Measurements from ENCODE around the gene ATAD3A.

DNA sequence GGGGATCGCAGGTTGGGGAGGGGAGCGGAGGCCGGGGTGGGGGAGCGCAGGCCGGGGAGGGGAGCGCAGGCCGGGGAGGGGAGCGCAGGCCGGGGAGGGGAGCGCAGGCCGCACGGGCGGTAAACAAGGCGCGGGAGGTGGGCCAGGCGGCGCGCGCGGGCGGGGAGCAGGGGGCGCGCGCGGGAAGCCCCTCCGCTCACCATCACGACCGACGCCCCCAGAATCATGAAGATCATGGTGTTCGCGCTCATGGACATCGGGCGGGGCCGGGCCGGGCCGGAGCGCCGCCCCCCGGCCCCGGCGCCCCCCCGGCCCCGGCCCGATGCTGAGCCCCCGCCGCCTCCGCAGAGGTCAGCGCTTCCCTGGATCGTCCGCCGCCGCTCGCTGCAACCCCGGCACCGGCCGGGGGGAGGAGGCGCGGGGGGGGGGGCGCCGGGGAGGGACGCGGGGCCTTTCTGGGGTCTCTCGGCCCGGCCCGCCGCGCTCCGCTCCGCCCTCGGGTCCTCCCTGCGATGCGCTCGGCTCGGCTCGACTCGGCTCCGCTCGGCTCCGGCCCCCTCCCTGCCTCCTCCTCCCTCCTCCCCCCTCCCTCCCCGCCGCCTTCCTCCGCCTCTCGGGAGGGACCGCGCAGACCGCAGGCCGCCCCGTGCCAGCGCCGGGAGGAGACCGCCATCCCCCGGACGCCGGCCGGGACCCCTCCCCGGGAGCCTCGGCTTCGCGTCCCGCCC is 28.3 kb downstream of the ATAD3A start, which contains the start of gene TMEM240:
- TF ChIP-seq CTCF (IDR thresholded peaks at IDR 0.05; ENCODE audit: poor library complexity, severe bottlenecking) (no peak), EZH2 (IDR thresholded peaks at IDR 0.05; ENCODE audit: borderline replicate concordance, insufficient read depth, low read length, poor library complexity, severe bottlenecking) (no peak), REST (IDR thresholded peaks at IDR 0.05; ENCODE audit: borderline replicate concordance) (no peak), POLR2AphosphoS5 (IDR thresholded peaks at IDR 0.05) (peak; percentile 13), EP300 (conservative IDR thresholded peaks at IDR 0.05; ENCODE audit: poor library complexity, severe bottlenecking) (no peak), TAF1 (IDR thresholded peaks at IDR 0.05; ENCODE audit: low read depth) (no peak), MXI1 (conservative IDR thresholded peaks at IDR 0.05; ENCODE audit: poor library complexity, severe bottlenecking) (no peak), SMC3 (conservative IDR thresholded peaks at IDR 0.05; ENCODE audit: poor library complexity) (no peak)
